GM23338 (cell line): ENCODE measurements around the gene NAA15. TPM values are rescaled to one million over a fixed set of nuclear protein-coding genes. Genes with fewer than 3 reads are reported as not detected.
"Not testable (repeated sequence)": the region's sequence is repeated elsewhere in the genome, so short reads cannot be mapped to it uniquely, and the experiment has no call there.

Source experiments
- ATAC-seq: fragments of 200-7000 bp; cut with Tn5 transposase; 3 replicates; pipeline ENCODE4 v1.9.1; 2020
- DNase-seq: peaks from one replicate; pipeline ENCODE4 v3.0.0-alpha.2; 2015; ENCODE audit warnings: low spot score
- H2AFZ ChIP-seq: fragments of 200-600 bp; sonication (generic); 2 replicates; pipeline ENCODE4 v1.8.0; 2016; ENCODE audit warnings: antibody characterized with exemption, mild to moderate bottlenecking, moderate library complexity
- H3F3A ChIP-seq: fragments of 200-600 bp; sonication (generic); replicated peaks from 2 replicates; pipeline ENCODE4 v1.8.0; 2017; ENCODE audit warnings: antibody characterized with exemption, mixed run types, low read depth
- H3K27ac ChIP-seq: fragments of 200-600 bp; sonication (generic); 2 replicates; pipeline ENCODE4 v1.6.1; 2016; ENCODE audit warnings: low read depth
- H3K27me3 ChIP-seq: fragments of 200-600 bp; sonication (generic); 2 replicates; pipeline ENCODE4 v1.8.0; 2016; ENCODE audit warnings: mild to moderate bottlenecking, mixed run types, moderate library complexity; ENCODE audit not compliant: insufficient read depth
- H3K36me3 ChIP-seq: fragments of 200-600 bp; sonication (generic); 2 replicates; pipeline ENCODE4 v1.8.0; 2016; ENCODE audit warnings: mild to moderate bottlenecking; ENCODE audit not compliant: insufficient read depth
- H3K4me1 ChIP-seq: fragments of 200-600 bp; sonication (generic); 2 replicates; pipeline ENCODE4 v1.8.0; 2016; ENCODE audit warnings: mild to moderate bottlenecking, moderate library complexity; ENCODE audit not compliant: insufficient read depth
- H3K4me2 ChIP-seq: fragments of 200-600 bp; sonication (generic); 2 replicates; pipeline ENCODE4 v1.7.1; 2017; ENCODE audit warnings: mixed run types
- H3K4me3 ChIP-seq: fragments of 200-600 bp; sonication (generic); 2 replicates; pipeline ENCODE4 v1.6.1; 2016; ENCODE audit warnings: mixed run types
- H3K79me2 ChIP-seq: fragments of 200-600 bp; sonication (generic); replicated peaks from 2 replicates; pipeline ENCODE4 v1.8.0; 2017; ENCODE audit warnings: mild to moderate bottlenecking; ENCODE audit not compliant: insufficient read depth
- H3K9me2 ChIP-seq: fragments of 200-600 bp; sonication (generic); 2 replicates; pipeline ENCODE4 v1.8.0; 2017; ENCODE audit not compliant: insufficient read depth
- H4K20me1 ChIP-seq: fragments of 200-600 bp; sonication (generic); replicated peaks from 2 replicates; pipeline ENCODE4 v1.8.0; 2017; ENCODE audit warnings: mild to moderate bottlenecking; ENCODE audit not compliant: insufficient read depth
- H3K27ac Mint-ChIP-seq: 2 replicates; pipeline ENCODE4 v1.8.0; 2020; ENCODE audit warnings: inconsistent platforms, mild to moderate bottlenecking, moderate library complexity, mixed read lengths
- H3K27me3 Mint-ChIP-seq: 3 replicates; pipeline ENCODE4 v1.8.0; 2022; ENCODE audit warnings: low read depth, mild to moderate bottlenecking, moderate library complexity, mixed read lengths, inconsistent platforms; ENCODE audit not compliant: insufficient read depth, poor library complexity
- H3K36me3 Mint-ChIP-seq: 3 replicates; pipeline ENCODE4 v1.8.0; 2021; ENCODE audit warnings: low read depth, mild to moderate bottlenecking, inconsistent platforms, moderate library complexity, mixed read lengths
- H3K4me1 Mint-ChIP-seq: 3 replicates; pipeline ENCODE4 v1.8.0; 2020; ENCODE audit warnings: mild to moderate bottlenecking, inconsistent platforms, mixed read lengths
- H3K4me3 Mint-ChIP-seq: 3 replicates; pipeline ENCODE4 v1.8.0; 2021; ENCODE audit warnings: moderate library complexity, mild to moderate bottlenecking, inconsistent platforms, mixed read lengths
- H3K9me3 Mint-ChIP-seq: 3 replicates; pipeline ENCODE4 v1.8.0; 2020; ENCODE audit warnings: moderate library complexity, mild to moderate bottlenecking, inconsistent platforms, mixed read lengths
- CREB1 ChIP-seq: fragments of 250-450 bp; sonication (Bioruptor Pico); IDR thresholded peaks from 2 replicates; pipeline ENCODE4 v1.5.0; 2020; ENCODE audit warnings: low read depth, mild to moderate bottlenecking, moderate library complexity
- ETS1 ChIP-seq: IDR thresholded peaks from 2 replicates; pipeline ENCODE4 v1.6.1; 2016; ENCODE audit warnings: antibody characterized with exemption
- EZH2 ChIP-seq: fragments of 200-600 bp; sonication (generic); IDR thresholded peaks from one replicate; pipeline ENCODE4 v1.8.0; 2017; ENCODE audit warnings: antibody characterized with exemption, mild to moderate bottlenecking, low read depth; ENCODE audit not compliant: unreplicated experiment
- EZH2phosphoT487 ChIP-seq: fragments of 200-600 bp; sonication (generic); IDR thresholded peaks from one replicate; pipeline ENCODE4 v1.8.1; 2018; ENCODE audit warnings: antibody characterized with exemption; ENCODE audit not compliant: unreplicated experiment
- JUNB ChIP-seq: IDR thresholded peaks from one replicate; pipeline ENCODE4 v1.6.1; 2016; ENCODE audit warnings: antibody characterized with exemption; ENCODE audit not compliant: unreplicated experiment
- NANOG ChIP-seq: IDR thresholded peaks from 2 replicates; pipeline ENCODE4 v1.6.1; 2016; ENCODE audit warnings: antibody characterized with exemption, borderline replicate concordance
- POLR2AphosphoS5 ChIP-seq: IDR thresholded peaks from 2 replicates; pipeline ENCODE4 v1.6.1; 2016; ENCODE audit warnings: antibody characterized with exemption, low read depth
- REST ChIP-seq: IDR thresholded peaks from one replicate; pipeline ENCODE4 v1.6.1; 2018; ENCODE audit warnings: antibody characterized with exemption; ENCODE audit not compliant: unreplicated experiment
- STAT1 ChIP-seq: IDR thresholded peaks from one replicate; pipeline ENCODE4 v1.6.1; 2016; ENCODE audit warnings: antibody characterized with exemption; ENCODE audit not compliant: unreplicated experiment
- ZNF114 ChIP-seq: fragments of 250-450 bp; sonication (Bioruptor Pico); IDR thresholded peaks from 2 replicates; pipeline ENCODE4 v1.5.0; 2020; ENCODE audit warnings: mild to moderate bottlenecking, moderate library complexity
- ZNF331 ChIP-seq: fragments of 250-450 bp; sonication (Bioruptor Pico); IDR thresholded peaks from 2 replicates; pipeline ENCODE4 v1.5.0; 2020; ENCODE audit warnings: low read depth, mild to moderate bottlenecking, moderate library complexity
- ZNF462 ChIP-seq: fragments of 250-450 bp; sonication (Bioruptor Pico); IDR thresholded peaks from 2 replicates; pipeline ENCODE4 v1.5.0; 2020; ENCODE audit warnings: mild to moderate bottlenecking, moderate library complexity
- polyA plus RNA-seq: library from polyadenylated mRNA; unstranded; fragments of >200 nt; fragmentation: Nextera tagmentation; extraction: Ambion mirVana; gene quantifications from 2 replicates; pipeline ENCODE4 v1.2.1, GENCODE V29; 2016
- total RNA-seq: library from RNA; depleted of rRNA; stranded (reverse); fragments of >200 nt; shearing (Covaris generic); gene quantifications from 2 replicates; pipeline ENCODE4 v1.2.3, GENCODE V29; 2014

NAA15 gene
- total and polyA plus RNA-seq, 2 experiments from 2014 or later: 80.1 to 101 TPM

GRCh38 chr4:139468756-139469155, 167.5 kb downstream of the NAA15 start:
- H4K20me1 ChIP-seq: not testable (repeated sequence)
- H3K79me2 ChIP-seq: peaks cover 81% of the 10 kb centered on the region

GRCh38 chr4:139469216-139469615, 167.9 kb downstream of the NAA15 start:
- Mint-ChIP-seq H3K9me3 (peaks cover 22% of the 10 kb centered on the region), H3K27me3 (no peaks in the 10 kb centered on the region), H3K4me3 (no peak overlapping the region), H3K36me3 (peaks cover 48% of the 10 kb centered on the region), H3K4me1 (no peaks in the 10 kb centered on the region), H3K27ac (no peak overlapping the region)
- H3K27me3 ChIP-seq: no peaks in the 10 kb centered on the region
- no peaks in the 10 kb centered on the region; the same call in 1 of the 2 replicates for H3K36me3 ChIP-seq
- no peaks in the 10 kb centered on the region for H3F3A ChIP-seq
- no peak overlapping the region for H3K27ac ChIP-seq
- no peaks in the 10 kb centered on the region for H3K9me2 ChIP-seq
- no peak for ATAC-seq
- H3K79me2 ChIP-seq: peaks cover 77% of the 10 kb centered on the region
- no peak for TF ChIP-seq ZNF114 (CRISPR knock-in tag)
- TF ChIP-seq EZH2phosphoT487: no peak
- no peak for TF ChIP-seq REST
- TF ChIP-seq JUNB: no peak
- no peak for TF ChIP-seq ETS1
- TF ChIP-seq EZH2: no peak
- no peak for TF ChIP-seq STAT1
- no peak for TF ChIP-seq POLR2AphosphoS5
- TF ChIP-seq CREB1 (CRISPR knock-in tag): no peak
- no peak for TF ChIP-seq ZNF462 (CRISPR knock-in tag)
- TF ChIP-seq NANOG: no peak
- no peak for TF ChIP-seq ZNF331 (CRISPR knock-in tag)
- no peak overlapping the region for H3K4me3 ChIP-seq
- no peak for DNase-seq
- H3K4me1 ChIP-seq: no peaks in the 10 kb centered on the region
- H2AFZ ChIP-seq: no peak overlapping the region
- no peak overlapping the region for H3K4me2 ChIP-seq
- H4K20me1 ChIP-seq: peaks cover 4% of the 10 kb centered on the region; the same call in 1 of the 2 replicates

More at GRCh38 chr4:139468756-139469155, 167.5 kb downstream of the NAA15 start:
- not testable (repeated sequence) for ATAC-seq, H3K27ac Mint-ChIP-seq, H3K9me2 ChIP-seq, H3K4me3 ChIP-seq, H3K4me1 Mint-ChIP-seq, H3K4me3 Mint-ChIP-seq, H3K27ac ChIP-seq, H3K27me3 Mint-ChIP-seq, H3K27me3 ChIP-seq, H3F3A ChIP-seq, H3K4me1 ChIP-seq, H3K36me3 ChIP-seq, H2AFZ ChIP-seq, H3K4me2 ChIP-seq, DNase-seq
- peaks cover 53% of the 10 kb centered on the region for H3K36me3 Mint-ChIP-seq
- peaks cover 25% of the 10 kb centered on the region for H3K9me3 Mint-ChIP-seq
